Measurements from ENCODE around the gene NUP37. TPM values are rescaled to one million over a fixed set of nuclear protein-coding genes. Genes with fewer than 3 reads are reported as not detected.
A peak's percentile ranks its signal among the peaks of the same experiment; 100 is the strongest.
"Not testable (repeated sequence)": the region's sequence is repeated elsewhere in the genome, so short reads cannot be mapped to it uniquely, and the experiment has no call there.

Gene NUP37, protein sequence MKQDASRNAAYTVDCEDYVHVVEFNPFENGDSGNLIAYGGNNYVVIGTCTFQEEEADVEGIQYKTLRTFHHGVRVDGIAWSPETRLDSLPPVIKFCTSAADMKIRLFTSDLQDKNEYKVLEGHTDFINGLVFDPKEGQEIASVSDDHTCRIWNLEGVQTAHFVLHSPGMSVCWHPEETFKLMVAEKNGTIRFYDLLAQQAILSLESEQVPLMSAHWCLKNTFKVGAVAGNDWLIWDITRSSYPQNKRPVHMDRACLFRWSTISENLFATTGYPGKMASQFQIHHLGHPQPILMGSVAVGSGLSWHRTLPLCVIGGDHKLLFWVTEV
- total RNA-seq: 10 to 100 TPM; 19.0 to 19.4 TPM
- long read RNA-seq, transcript NUP37-209 (10 exons, 2,372 nt): major isoform, 15 of 15 reads
- long read RNA-seq, partial matches to known transcripts: 0 of 15 reads
- long read RNA-seq, other reads (novel, unspliced or antisense): 0 of 15 reads

- ATAC-seq: peak; percentile 99
- DNase-seq: peak; percentile 86 to 93
- intact Hi-C loops (cut with DNase I, micrococcal nuclease): no loop called here
Observed at GRCh38 chr12:102119674-102120563, at the start of gene NUP37, which contains the start of gene PARPBP. Gene NUP37, minus strand, starts transcription at chr12:102120114. Its CDS starts 1,596 bp downstream, at chr12:102118518. Gene PARPBP, plus strand, starts transcription at chr12:102120183. Its CDS starts 3,706 bp downstream, at chr12:102123889.

- DNase-seq (no peak), ATAC-seq (no peak)
- intact Hi-C loops (cut with DNase I, micrococcal nuclease): no loop called here
Observed at GRCh38 chr12:102167821-102168604, 48.1 kb upstream of the NUP37 start.

DNA sequence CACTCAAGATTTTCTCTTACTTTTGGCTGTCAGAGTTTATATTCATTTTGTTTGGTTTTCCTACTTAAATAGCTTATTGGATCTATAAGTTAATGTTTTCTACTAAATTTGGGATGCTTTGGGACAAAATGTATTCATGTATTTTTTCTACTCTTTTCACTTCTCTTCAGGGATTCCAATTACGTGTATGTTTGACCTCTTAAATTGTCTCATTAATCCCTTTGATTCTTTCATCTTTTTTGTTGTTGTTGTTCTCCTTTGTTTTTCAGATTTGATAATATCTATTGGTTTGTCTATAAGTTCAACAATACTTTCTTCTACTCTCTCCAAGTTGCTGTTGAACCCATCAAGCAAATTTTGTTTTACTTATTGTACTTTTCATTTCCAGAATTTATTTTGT, 43.5 kb upstream of the NUP37 start:
- intact Hi-C loops (cut with DNase I, micrococcal nuclease): no loop called here
- ATAC-seq (no peak), DNase-seq (no peak)

- intact Hi-C loops (cut with DNase I, micrococcal nuclease); DNase-seq; ATAC-seq: not testable (repeated sequence)
Observed at GRCh38 chr12:102155206-102155605, 35.3 kb upstream of the NUP37 start.

GRCh38 chr12:102147062-102147587, 27.2 kb upstream of the NUP37 start:
- DNase-seq; intact Hi-C loops (cut with DNase I, micrococcal nuclease); ATAC-seq: not testable (repeated sequence)

- intact Hi-C loops (cut with DNase I, micrococcal nuclease): no loop called here
- ATAC-seq: no peak
- no peak for DNase-seq
Observed at GRCh38 chr12:102144221-102144620, 24.3 kb upstream of the NUP37 start.

- intact Hi-C loops (cut with DNase I, micrococcal nuclease); DNase-seq; ATAC-seq: not testable (repeated sequence)
Observed at GRCh38 chr12:102142866-102143373, 23.0 kb upstream of the NUP37 start.

- intact Hi-C loops (cut with DNase I, micrococcal nuclease); DNase-seq; ATAC-seq: not testable (repeated sequence)
Observed at GRCh38 chr12:102137619-102138018, 17.7 kb upstream of the NUP37 start.

DNA sequence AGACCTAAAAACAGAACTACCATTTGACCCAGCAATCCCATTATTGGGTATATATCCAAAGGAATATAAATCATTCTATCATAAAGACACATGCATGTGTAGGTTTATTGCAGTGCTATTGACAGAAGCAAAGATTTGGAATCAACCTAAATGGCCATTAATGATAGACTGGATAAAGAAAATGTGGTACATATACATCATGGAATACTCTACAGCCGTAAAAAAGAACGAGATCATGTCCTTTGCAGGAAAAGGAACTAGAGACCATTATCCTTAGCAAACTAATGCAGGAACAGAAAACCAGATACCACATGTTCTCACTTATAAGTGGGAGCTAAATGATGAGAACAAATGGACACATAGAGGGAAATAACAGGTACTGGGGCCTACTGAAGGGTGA, 11.5 kb upstream of the NUP37 start:
- intact Hi-C loops (cut with DNase I, micrococcal nuclease); ATAC-seq; DNase-seq: not testable (repeated sequence)

- ATAC-seq; intact Hi-C loops (cut with DNase I, micrococcal nuclease); DNase-seq: not testable (repeated sequence)
Observed at GRCh38 chr12:102130720-102131119, 10.8 kb upstream of the NUP37 start.

DNA sequence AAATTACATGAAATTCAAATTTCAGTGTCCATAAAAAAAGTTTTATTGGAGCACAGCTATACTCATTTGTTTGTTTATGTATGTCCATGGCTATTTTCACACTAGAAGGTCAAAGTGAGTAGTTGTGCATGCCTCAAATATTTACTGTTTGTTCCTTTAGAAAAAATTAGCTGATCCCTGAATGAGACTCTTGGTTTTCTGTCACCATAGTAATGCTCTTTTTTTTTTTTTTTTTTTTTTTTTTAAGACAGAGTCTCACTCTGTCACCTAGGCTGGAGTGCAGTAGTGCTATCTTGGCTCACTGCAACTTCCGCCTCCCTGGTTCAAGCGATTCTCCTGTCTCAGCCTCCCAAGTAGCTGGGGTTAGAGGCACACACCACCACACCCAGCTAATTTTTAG, 1.4 kb upstream of the NUP37 start:
- DNase-seq; intact Hi-C loops (cut with DNase I, micrococcal nuclease); ATAC-seq: not testable (repeated sequence)

GRCh38 chr12:102120886-102121285, 972 bp upstream of the NUP37 start:
- intact Hi-C loops (cut with DNase I, micrococcal nuclease): no loop called here
- peak; percentile 16 to 25 for DNase-seq
- peak; percentile 52 for ATAC-seq

- ATAC-seq (peak; percentile 7), DNase-seq (no peak)
- intact Hi-C loops (cut with DNase I, micrococcal nuclease): no loop called here
Observed at GRCh38 chr12:102120564-102120873, 605 bp upstream of the NUP37 start.

GRCh38 chr12:102118874-102119273, 1.0 kb downstream of the NUP37 start:
- DNase-seq (no peak), ATAC-seq (no peak)
- intact Hi-C loops (cut with DNase I, micrococcal nuclease): no loop called here

- intact Hi-C loops (cut with DNase I, micrococcal nuclease): no loop called here
- DNase-seq (no peak), ATAC-seq (no peak)
Observed at GRCh38 chr12:102116392-102116791, 3.5 kb downstream of the NUP37 start.

- intact Hi-C loops (cut with DNase I, micrococcal nuclease): no loop called here
- ATAC-seq (no peak), DNase-seq (no peak)
Observed at GRCh38 chr12:102114212-102114611, 5.7 kb downstream of the NUP37 start.

GRCh38 chr12:102110782-102111181, 9.1 kb downstream of the NUP37 start:
- DNase-seq (no peak), ATAC-seq (no peak)
- intact Hi-C loops (cut with DNase I, micrococcal nuclease): no loop called here

- ATAC-seq (no peak), DNase-seq (no peak)
- intact Hi-C loops (cut with DNase I, micrococcal nuclease): no loop called here
Observed at GRCh38 chr12:102107970-102108369, 11.9 kb downstream of the NUP37 start.

Data from left colon (tissue), 2 donors.